GM12878 (cell line): ENCODE data around the gene IL19. TPM values are rescaled to one million over a fixed set of nuclear protein-coding genes. Genes with fewer than 3 reads are reported as not detected.

Experiments
- ATAC-seq: fragments of 200-7000 bp; cut with Tn5 transposase; 3 replicates; pipeline ENCODE4 v1.9.1; 2020; ENCODE audit warnings: mild to moderate bottlenecking, moderate library complexity
- BruUV-seq: library from RNA; stranded (reverse); fragments of 400-500 nt; replicated peaks from 2 replicates; lab custom pipeline; 2021; lab: Mats Ljungman, UMichigan
- CTCF ChIA-PET: fragments of 300-600 bp; sonication (Branson Sonifier 250); formaldehyde crosslinking; extraction: SDS; loops from one replicate; lab custom pipeline; 2021; ENCODE audit warnings: inconsistent platforms; lab: Yijun Ruan, JAX
- POLR2A ChIA-PET: fragments of 350-600 bp; formaldehyde crosslinking; extraction: SDS; loops from one replicate; lab custom pipeline; 2021; ENCODE audit warnings: inconsistent platforms; lab: Charles Lee
- RAD21 ChIA-PET: fragments of 300-600 bp; sonication (Branson Sonifier 250); formaldehyde crosslinking; loops from one replicate; lab custom pipeline; 2023; ENCODE audit warnings: antibody characterized with exemption; ENCODE audit not compliant: unreplicated experiment; lab: Charles Lee
- SMC1A ChIA-PET: fragments of 300-600 bp; sonication (Branson Sonifier 250); formaldehyde crosslinking; loops from one replicate; lab custom pipeline; 2023; ENCODE audit not compliant: unreplicated experiment, uncharacterized antibody; lab: Charles Lee
- DNase-seq: peaks from one replicate; pipeline ENCODE4 v3.0.0-alpha.2; 2011; ENCODE audit warnings: low read depth, low spot score
- FAIRE-seq: peaks from 3 replicates; lab custom pipeline; 2011; peaks lifted over from hg19 to GRCh38; lab: Jason Lieb, UNC
- H2AFZ ChIP-seq: 2 replicates; pipeline ENCODE4 v1.6.0; 2011; ENCODE audit warnings: low read depth, low read length, control low read depth; ENCODE audit not compliant: control insufficient read depth
- H3K27ac ChIP-seq: 2 replicates; pipeline ENCODE4 v1.5.1; 2011; ENCODE audit warnings: control low read depth; ENCODE audit not compliant: control insufficient read depth, insufficient read depth
- H3K27me3 ChIP-seq, 2 experiments: replicated peaks in 1 of 2; 2 replicates each; pipeline versions ENCODE4 v1.6.0 to v1.6.1; 2011; ENCODE audit warnings: low read length in 1 of 2; ENCODE audit not compliant: control insufficient read depth in 2 of 2, insufficient read depth in 2 of 2
- H3K36me3 ChIP-seq, 2 experiments: 2 replicates each; pipeline ENCODE4 v1.5.1; 2011; ENCODE audit warnings: low read length in 1 of 2; ENCODE audit not compliant: control insufficient read depth in 2 of 2, insufficient read depth in 2 of 2
- H3K4me1 ChIP-seq: 2 replicates; pipeline ENCODE4 v1.6.1; 2011; ENCODE audit warnings: mild to moderate bottlenecking, low read length, moderate library complexity, mixed read lengths; ENCODE audit not compliant: control insufficient read depth, insufficient read depth
- H3K4me2 ChIP-seq: 2 replicates; pipeline ENCODE4 v1.6.0; 2011; ENCODE audit warnings: control low read depth; ENCODE audit not compliant: control insufficient read depth, insufficient read depth
- H3K4me3 ChIP-seq: fragments of 200-600 bp; sonication (generic); 2 replicates; pipeline ENCODE4 v1.5.1; 2016
- H3K79me2 ChIP-seq: 2 replicates; pipeline ENCODE4 v1.6.0; 2011; ENCODE audit warnings: low read length; ENCODE audit not compliant: control insufficient read depth, insufficient read depth
- H3K9ac ChIP-seq: 2 replicates; pipeline ENCODE4 v1.8.0; 2011; ENCODE audit warnings: low read length, control low read depth, mixed read lengths; ENCODE audit not compliant: control insufficient read depth, insufficient read depth
- H3K9me3 ChIP-seq: replicated peaks from 3 replicates; pipeline ENCODE4 v1.5.1; 2011; ENCODE audit warnings: mild to moderate bottlenecking, low read length; ENCODE audit not compliant: control insufficient read depth, insufficient read depth
- H4K20me1 ChIP-seq: 2 replicates; pipeline ENCODE4 v1.6.0; 2011; ENCODE audit not compliant: control insufficient read depth, insufficient read depth
- IKZF1 ChIP-seq: fragments of 450-650 bp; conservative IDR thresholded peaks from 2 replicates; pipeline ENCODE4 v1.6.1; 2017; ENCODE audit warnings: antibody characterized with exemption, mild to moderate bottlenecking
- MLLT1 ChIP-seq: fragments of 450-650 bp; IDR thresholded peaks from 2 replicates; pipeline ENCODE4 v1.6.1; 2016; ENCODE audit warnings: mild to moderate bottlenecking
- PAX5 ChIP-seq: IDR thresholded peaks from 2 replicates; pipeline ENCODE4 v1.6.1; 2011; ENCODE audit warnings: low read depth, low read length, borderline replicate concordance
- POLR2A ChIP-seq: IDR thresholded peaks from 2 replicates; pipeline ENCODE4 v1.6.1; 2011; ENCODE audit warnings: low read depth, mild to moderate bottlenecking, low read length
- POLR2AphosphoS2 ChIP-seq: IDR thresholded peaks from 2 replicates; pipeline ENCODE4 v1.6.1; 2011; ENCODE audit warnings: low read depth, mild to moderate bottlenecking, low read length, improper control_type of control experiment, moderate library complexity
- SKIL ChIP-seq: fragments of 450-650 bp; IDR thresholded peaks from 2 replicates; pipeline ENCODE4 v1.6.1; 2017; ENCODE audit warnings: mild to moderate bottlenecking, low read depth, inconsistent platforms; ENCODE audit not compliant: poor library complexity, severe bottlenecking
- SREBF1 ChIP-seq: IDR thresholded peaks from 2 replicates; pipeline ENCODE4 v1.6.1; 2012; ENCODE audit warnings: mild to moderate bottlenecking, low read length
- TAF1 ChIP-seq: IDR thresholded peaks from 2 replicates; pipeline ENCODE4 v1.6.1; 2011; ENCODE audit warnings: mild to moderate bottlenecking, low read depth, low read length, borderline replicate concordance
- USF2 ChIP-seq: IDR thresholded peaks from 2 replicates; pipeline ENCODE4 v1.6.1; 2011; ENCODE audit warnings: low read depth, low read length, improper control_type of control experiment, borderline replicate concordance
- WGBS: methylation state at CpG from one replicate; pipeline ENCODE4 v1.1.6; 2016; ENCODE audit warnings: low lambda C conversion rate; ENCODE audit not compliant: insufficient replicate concordance, insufficient coverage; ENCODE audit errors: missing lambda C conversion rate; 5-methylcytosine and 5-hydroxymethylcytosine counted together
- in situ Hi-C: fragments of 300-500 bp; cut with MboI; formaldehyde crosslinking; loops from 9 replicates; pipeline ENCODE4 v1.14.3; 2018; ENCODE audit warnings: mixed read lengths
- intact Hi-C: fragments of 100-400 bp; cut with micrococcal nuclease; formaldehyde crosslinking; loops from one replicate; pipeline ENCODE4 v1.14.2; 2022; ENCODE audit not compliant: unreplicated experiment
- polyA plus RNA-seq, 11 experiments: library from polyadenylated mRNA; depleted of rRNA in 4 of 11; unstranded in 6 of 11; stranded (reverse) in 5 of 11; fragments of >200 nt; fragmentation: Nextera tagmentation in 4 of 11; fragmentation: Illumina TruSeq in 1 of 11; extraction: Ambion mirVana in 4 of 11; extraction: Trizol in 1 of 11; gene quantifications; 1 replicate in 1 of 11; 2 replicates in 10 of 11; pipeline versions ENCODE4 v1.2.1 to v1.2.3, GENCODE V29; 2011 to 2016; ENCODE audit warnings: inconsistent platforms in 2 of 11, missing spikeins in 2 of 11, low read depth in 1 of 11
- total RNA-seq, 4 experiments: library from RNA; depleted of rRNA in 3 of 4; stranded (reverse); fragments of >200 nt in 3 of 4; fragmentation: Illumina TruSeq in 1 of 4; extraction: Trizol in 1 of 4; gene quantifications; 2 replicates each; pipeline versions ENCODE4 v1.2.1 to v1.2.3, GENCODE V29; 2013 to 2021
- TF ChIP-seq, protein P1 (sequence below): fragments of 150-350 bp; IDR thresholded peaks from 2 replicates; pipeline ENCODE4 v1.6.1; 2016; ENCODE audit warnings: low read depth, low read length
- TF ChIP-seq, protein P2 (sequence below): fragments of 450-650 bp; IDR thresholded peaks from 2 replicates; pipeline ENCODE4 v1.6.1; 2017; ENCODE audit warnings: antibody characterized with exemption, mild to moderate bottlenecking, moderate library complexity

IL19 gene
- total and polyA plus RNA-seq, 10 of the 15 experiments (the other 5 are each of a cell fraction or from before 2014, with no cell fraction given), result 0.10 to 0.73 (median 0.28) TPM; not detected in 6

GRCh38 chr1:206887701-206888100 is 117.1 kb downstream of the IL19 start:
- ChIA-PET SMC1A (interaction anchor here (0.7 to 1.5 kb wide), 8 partner anchors 9 to 160 kb away, joined by 3 to 4 read pairs (median 3); partner anchors contain the start of gene IL24), POLR2A (no interaction called here), CTCF (interaction anchor here (1.0 to 1.5 kb wide), 5 partner anchors 7 to 95 kb away, joined by 3 to 5 read pairs (median 4); no protein-coding TSS in a partner anchor), RAD21 (no interaction called here)
- no peak for FAIRE-seq
- no peak overlapping the region for H2AFZ ChIP-seq
- no peaks in the 10 kb centered on the region for H3K79me2 ChIP-seq
- H3K27me3 ChIP-seq, result no peaks in the 10 kb centered on the region
- H3K4me2 ChIP-seq, result no peak overlapping the region
- no peaks in the 10 kb centered on the region for H3K36me3 ChIP-seq
- H3K9ac ChIP-seq, result no peak overlapping the region
- H3K27ac ChIP-seq, result no peak overlapping the region
- no peaks in the 10 kb centered on the region for H4K20me1 ChIP-seq
- DNase-seq, result no peak
- in situ Hi-C loops (no loop called here), intact Hi-C loops (no loop called here)
- BruUV-seq, result no TSS peak
- TF ChIP-seq MLLT1, result no peak
- TF ChIP-seq POLR2A, result no peak
- no peak for TF ChIP-seq SREBF1
- TF ChIP-seq IKZF1, result no peak
- TF ChIP-seq, protein P1, sequence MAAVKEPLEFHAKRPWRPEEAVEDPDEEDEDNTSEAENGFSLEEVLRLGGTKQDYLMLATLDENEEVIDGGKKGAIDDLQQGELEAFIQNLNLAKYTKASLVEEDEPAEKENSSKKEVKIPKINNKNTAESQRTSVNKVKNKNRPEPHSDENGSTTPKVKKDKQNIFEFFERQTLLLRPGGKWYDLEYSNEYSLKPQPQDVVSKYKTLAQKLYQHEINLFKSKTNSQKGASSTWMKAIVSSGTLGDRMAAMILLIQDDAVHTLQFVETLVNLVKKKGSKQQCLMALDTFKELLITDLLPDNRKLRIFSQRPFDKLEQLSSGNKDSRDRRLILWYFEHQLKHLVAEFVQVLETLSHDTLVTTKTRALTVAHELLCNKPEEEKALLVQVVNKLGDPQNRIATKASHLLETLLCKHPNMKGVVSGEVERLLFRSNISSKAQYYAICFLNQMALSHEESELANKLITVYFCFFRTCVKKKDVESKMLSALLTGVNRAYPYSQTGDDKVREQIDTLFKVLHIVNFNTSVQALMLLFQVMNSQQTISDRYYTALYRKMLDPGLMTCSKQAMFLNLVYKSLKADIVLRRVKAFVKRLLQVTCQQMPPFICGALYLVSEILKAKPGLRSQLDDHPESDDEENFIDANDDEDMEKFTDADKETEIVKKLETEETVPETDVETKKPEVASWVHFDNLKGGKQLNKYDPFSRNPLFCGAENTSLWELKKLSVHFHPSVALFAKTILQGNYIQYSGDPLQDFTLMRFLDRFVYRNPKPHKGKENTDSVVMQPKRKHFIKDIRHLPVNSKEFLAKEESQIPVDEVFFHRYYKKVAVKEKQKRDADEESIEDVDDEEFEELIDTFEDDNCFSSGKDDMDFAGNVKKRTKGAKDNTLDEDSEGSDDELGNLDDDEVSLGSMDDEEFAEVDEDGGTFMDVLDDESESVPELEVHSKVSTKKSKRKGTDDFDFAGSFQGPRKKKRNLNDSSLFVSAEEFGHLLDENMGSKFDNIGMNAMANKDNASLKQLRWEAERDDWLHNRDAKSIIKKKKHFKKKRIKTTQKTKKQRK, result no peak
- TF ChIP-seq USF2, result no peak
- no peak for TF ChIP-seq POLR2AphosphoS2
- TF ChIP-seq SKIL, result no peak
- TF ChIP-seq, protein P2, sequence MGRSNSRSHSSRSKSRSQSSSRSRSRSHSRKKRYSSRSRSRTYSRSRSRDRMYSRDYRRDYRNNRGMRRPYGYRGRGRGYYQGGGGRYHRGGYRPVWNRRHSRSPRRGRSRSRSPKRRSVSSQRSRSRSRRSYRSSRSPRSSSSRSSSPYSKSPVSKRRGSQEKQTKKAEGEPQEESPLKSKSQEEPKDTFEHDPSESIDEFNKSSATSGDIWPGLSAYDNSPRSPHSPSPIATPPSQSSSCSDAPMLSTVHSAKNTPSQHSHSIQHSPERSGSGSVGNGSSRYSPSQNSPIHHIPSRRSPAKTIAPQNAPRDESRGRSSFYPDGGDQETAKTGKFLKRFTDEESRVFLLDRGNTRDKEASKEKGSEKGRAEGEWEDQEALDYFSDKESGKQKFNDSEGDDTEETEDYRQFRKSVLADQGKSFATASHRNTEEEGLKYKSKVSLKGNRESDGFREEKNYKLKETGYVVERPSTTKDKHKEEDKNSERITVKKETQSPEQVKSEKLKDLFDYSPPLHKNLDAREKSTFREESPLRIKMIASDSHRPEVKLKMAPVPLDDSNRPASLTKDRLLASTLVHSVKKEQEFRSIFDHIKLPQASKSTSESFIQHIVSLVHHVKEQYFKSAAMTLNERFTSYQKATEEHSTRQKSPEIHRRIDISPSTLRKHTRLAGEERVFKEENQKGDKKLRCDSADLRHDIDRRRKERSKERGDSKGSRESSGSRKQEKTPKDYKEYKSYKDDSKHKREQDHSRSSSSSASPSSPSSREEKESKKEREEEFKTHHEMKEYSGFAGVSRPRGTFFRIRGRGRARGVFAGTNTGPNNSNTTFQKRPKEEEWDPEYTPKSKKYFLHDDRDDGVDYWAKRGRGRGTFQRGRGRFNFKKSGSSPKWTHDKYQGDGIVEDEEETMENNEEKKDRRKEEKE, result no peak
- TF ChIP-seq TAF1, result no peak
- TF ChIP-seq PAX5, result no peak
- 69% methylated on average over 4 of the region's 4 CpGs for WGBS
- no peaks in the 10 kb centered on the region for H3K9me3 ChIP-seq
- ATAC-seq, result no peak
- H3K4me3 ChIP-seq, result no peak overlapping the region
- no peaks in the 10 kb centered on the region for H3K4me1 ChIP-seq
